Neural progenitor cell (in vitro differentiated cells): ENCODE data around the gene ACSS3.

ENCODE experiments used
- CTCF ChIP-seq: fragments of 200-600 bp; sonication (generic); IDR thresholded peaks from 2 replicates; pipeline ENCODE4 v1.5.1; 2017; ENCODE audit warnings: antibody characterized with exemption, mild to moderate bottlenecking
- EZH2 ChIP-seq: fragments of 200-600 bp; sonication (generic); IDR thresholded peaks from 2 replicates; pipeline ENCODE4 v1.6.1; 2017; ENCODE audit warnings: antibody characterized with exemption, mild to moderate bottlenecking, moderate library complexity

GRCh38 chr12:81205416-81205815 is 127.5 kb downstream of the ACSS3 start:
- TF ChIP-seq CTCF (no peak), EZH2 (no peak)
